HCT116 (cell line): ENCODE data around the gene OAT. TPM values are rescaled to one million over a fixed set of nuclear protein-coding genes. Genes with fewer than 3 reads are reported as not detected.

Experiments
- ATAC-seq: fragments of 200-7000 bp; cut with Tn5 transposase; 2 replicates; pipeline ENCODE4 v1.9.1; 2020; ENCODE audit warnings: mild to moderate bottlenecking, moderate library complexity
- BruUV-seq: library from RNA; stranded (reverse); fragments of 400-500 nt; replicated peaks from 2 replicates; lab custom pipeline; 2021; lab: Mats Ljungman, UMichigan
- CTCF ChIA-PET: fragments of 300-600 bp; sonication (Branson Sonifier 250); formaldehyde crosslinking; loops from one replicate; lab custom pipeline; 2021; ENCODE audit warnings: antibody characterized with exemption; lab: Charles Lee
- POLR2A ChIA-PET: fragments of 300-600, 350-600 bp; sonication (Branson Sonifier 250); formaldehyde crosslinking; loops from one replicate; lab custom pipeline; 2021; ENCODE audit warnings: antibody characterized with exemption; lab: Charles Lee
- RAD21 ChIA-PET, 2 experiments: fragments of 300-600 bp; sonication (Branson Sonifier 250); formaldehyde crosslinking; loops; one replicate each; lab custom pipeline; 2023; ENCODE audit warnings: low total read pairs in 2 of 2; ENCODE audit not compliant: uncharacterized antibody in 2 of 2, unreplicated experiment in 2 of 2, low non-redundant PET in 1 of 2; lab: Charles Lee
- DNase-seq: peaks from one replicate; pipeline ENCODE4 v3.0.0-alpha.2; 2010; ENCODE audit warnings: low read depth, low spot score
- H2AFZ ChIP-seq: fragments of 200-600 bp; shearing (Covaris generic), sonication (generic); 2 replicates; pipeline ENCODE4 v1.6.1; 2017; ENCODE audit warnings: low read depth, mixed run types, mixed read lengths, antibody characterized with exemption, low read length; ENCODE audit not compliant: poor library complexity, severe bottlenecking
- H3K27ac ChIP-seq: 2 replicates; pipeline ENCODE4 v1.5.1; 2012; ENCODE audit warnings: low read depth, low read length
- H3K27me3 ChIP-seq: fragments of 200-600 bp; sonication (generic); 2 replicates; pipeline ENCODE4 v1.6.1; 2016; ENCODE audit warnings: mixed run types, low read length, mixed read lengths; ENCODE audit not compliant: insufficient read depth
- H3K36me3 ChIP-seq, 2 experiments: fragments of 200-500 bp in 1 of 2; fragments of 200-600 bp in 1 of 2; sonication (Bioruptor generic) in 1 of 2; sonication (generic) in 1 of 2; 2 replicates each; pipeline versions ENCODE4 v1.5.1 to v1.6.1; 2014 to 2016; ENCODE audit warnings: low read length in 2 of 2, inconsistent platforms in 1 of 2, mixed read lengths in 1 of 2, mixed run types in 1 of 2; ENCODE audit not compliant: insufficient read depth in 2 of 2, control insufficient read depth in 1 of 2
- H3K4me1 ChIP-seq, 2 experiments: fragments of 200-600 bp in 1 of 2; sonication (generic) in 1 of 2; 2 replicates each; pipeline versions ENCODE4 v1.5.1 to v1.6.1; 2012 to 2017; ENCODE audit warnings: low read length in 2 of 2, inconsistent platforms in 1 of 2, mild to moderate bottlenecking in 1 of 2, mixed read lengths in 1 of 2, mixed run types in 1 of 2, moderate library complexity in 1 of 2; ENCODE audit not compliant: insufficient read depth in 2 of 2, control insufficient read depth in 1 of 2
- H3K4me2 ChIP-seq: fragments of 200-600 bp; sonication (generic); 2 replicates; pipeline ENCODE4 v1.6.1; 2017; ENCODE audit warnings: mixed run types, low read length, mixed read lengths
- H3K4me3 ChIP-seq, 2 experiments: fragments of 200-600 bp in 1 of 2; sonication (generic) in 1 of 2; replicated peaks in 1 of 2; 2 replicates each; pipeline ENCODE4 v1.5.1; 2011 to 2016; ENCODE audit warnings: low read length in 2 of 2, control low read depth in 1 of 2, low read depth in 1 of 2, mild to moderate bottlenecking in 1 of 2, mixed read lengths in 1 of 2, mixed run types in 1 of 2
- H3K79me2 ChIP-seq: fragments of 200-600 bp; sonication (generic); 2 replicates; pipeline ENCODE4 v1.6.1; 2017; ENCODE audit warnings: mild to moderate bottlenecking, mixed run types, low read length, moderate library complexity, mixed read lengths; ENCODE audit not compliant: insufficient read depth
- H3K9ac ChIP-seq: fragments of 200-600 bp; sonication (generic); 2 replicates; pipeline ENCODE4 v1.6.1; 2016; ENCODE audit warnings: low read length, mixed read lengths
- H3K9me2 ChIP-seq: fragments of 200-600 bp; sonication (generic), shearing (Covaris generic); 2 replicates; pipeline ENCODE4 v1.6.1; 2017; ENCODE audit warnings: mixed run types, mild to moderate bottlenecking, moderate library complexity; ENCODE audit not compliant: insufficient read depth
- H3K9me3 ChIP-seq, 2 experiments: fragments of 200-500 bp in 1 of 2; fragments of 200-600 bp in 1 of 2; sonication (Bioruptor generic) in 1 of 2; sonication (generic) in 1 of 2; 2 replicates each; pipeline ENCODE4 v1.6.1; 2014 to 2017; ENCODE audit warnings: low read length in 2 of 2, mixed read lengths in 2 of 2, inconsistent platforms in 1 of 2, low read depth in 1 of 2, mild to moderate bottlenecking in 1 of 2, mixed run types in 1 of 2, moderate library complexity in 1 of 2; ENCODE audit not compliant: control insufficient read depth in 1 of 2, insufficient read depth in 1 of 2
- H4K20me1 ChIP-seq: fragments of 200-600 bp; sonication (generic), shearing (Covaris generic); 2 replicates; pipeline ENCODE4 v1.6.1; 2017; ENCODE audit warnings: mixed run types, mild to moderate bottlenecking, moderate library complexity; ENCODE audit not compliant: insufficient read depth
- CTCF ChIP-seq, 3 experiments: fragments of 200-600 bp in 1 of 3; sonication (generic) in 1 of 3; IDR thresholded peaks in 2 of 3; conservative IDR thresholded peaks in 1 of 3; 2 replicates each; pipeline ENCODE4 v1.5.1; 2012 to 2017; ENCODE audit warnings: low read depth in 2 of 3, low read length in 2 of 3, antibody characterized with exemption in 1 of 3, borderline replicate concordance in 1 of 3, control low read depth in 1 of 3, mild to moderate bottlenecking in 1 of 3, mixed read lengths in 1 of 3, mixed run types in 1 of 3, moderate library complexity in 1 of 3; ENCODE audit not compliant: insufficient read depth in 1 of 3
- EGR1 ChIP-seq: IDR thresholded peaks from 2 replicates; pipeline ENCODE4 v1.6.1; 2012; ENCODE audit warnings: low read depth
- ELF1 ChIP-seq: IDR thresholded peaks from 2 replicates; pipeline ENCODE4 v1.6.1; 2012; ENCODE audit warnings: low read depth, borderline replicate concordance
- EZH2 ChIP-seq: fragments of 200-600 bp; sonication (generic); IDR thresholded peaks from 2 replicates; pipeline ENCODE4 v1.6.1; 2017; ENCODE audit warnings: antibody characterized with exemption, mixed run types
- POLR2AphosphoS5 ChIP-seq: IDR thresholded peaks from 2 replicates; pipeline ENCODE4 v1.6.1; 2011; ENCODE audit warnings: mild to moderate bottlenecking, low read depth, low read length, moderate library complexity
- SP1 ChIP-seq: IDR thresholded peaks from 2 replicates; pipeline ENCODE4 v1.6.1; 2012; ENCODE audit warnings: low read depth
- YY1 ChIP-seq: IDR thresholded peaks from 2 replicates; pipeline ENCODE4 v1.6.1; 2011; ENCODE audit warnings: low read length, low read depth, moderate library complexity, mild to moderate bottlenecking; ENCODE audit not compliant: insufficient replicate concordance; ENCODE audit errors: extremely low read depth
- ZNF274 ChIP-seq: fragments of 200-500 bp; sonication (Bioruptor generic); IDR thresholded peaks from 2 replicates; pipeline ENCODE4 v1.6.1; 2014; ENCODE audit warnings: mild to moderate bottlenecking, low read depth, low read length, inconsistent platforms
- intact Hi-C: fragments of 100-400 bp; cut with micrococcal nuclease; formaldehyde crosslinking; loops from 2 replicates; pipeline ENCODE4 v1.10.0; 2022
- total RNA-seq: library from RNA; stranded (reverse); gene quantifications from one replicate; pipeline ENCODE4 v1.2.1, GENCODE V29; 2021; ENCODE audit not compliant: unreplicated experiment
- TF ChIP-seq, protein P1 (sequence below): IDR thresholded peaks from 2 replicates; pipeline ENCODE4 v1.6.1; 2012; ENCODE audit warnings: low read depth
- TF ChIP-seq, protein P2 (sequence below): IDR thresholded peaks from 2 replicates; pipeline ENCODE4 v1.6.1; 2012
- TF ChIP-seq, protein P3 (sequence below): IDR thresholded peaks from 2 replicates; pipeline ENCODE4 v1.6.1; 2011; ENCODE audit warnings: mild to moderate bottlenecking, low read length, moderate library complexity; ENCODE audit not compliant: insufficient replicate concordance; ENCODE audit errors: extremely low read depth
- TF ChIP-seq, protein P4 (sequence below): IDR thresholded peaks from 2 replicates; pipeline ENCODE4 v1.6.1; 2012

OAT gene
- total RNA-seq, 1 experiment from 2014 or later, result 133 TPM

- POLR2A ChIA-PET, result interaction anchor here (1.7 to 2.3 kb wide), 2 partner anchors 14 to 16 kb away, joined by 4 to 12 read pairs; partner anchors contain the start of gene OAT
These were observed 14.7 kb upstream of the OAT start for GRCh38 chr10:124433461-124433860.

More at GRCh38 chr10:124433461-124433860, 14.7 kb upstream of the OAT start:
- Histone ChIP-seq H3K9me2 (no peaks in the 10 kb centered on the region), H2AFZ (no peak overlapping the region), H3K4me1 (peaks cover 2 to 16% of the 10 kb centered on the region in 2 experiments; a peak in 2 of 4 replicates), H4K20me1 (no peaks in the 10 kb centered on the region), H3K27me3 (no peaks in the 10 kb centered on the region), H3K4me3 (no peak overlapping the region), H3K36me3 (no peaks in the 10 kb centered on the region), H3K4me2 (no peak overlapping the region), H3K9me3 (no peaks in the 10 kb centered on the region), H3K9ac (no peak overlapping the region), H3K27ac (no peak overlapping the region), H3K79me2 (no peaks in the 10 kb centered on the region)
- no peak for DNase-seq
- no peak for ATAC-seq
- no peak for TF ChIP-seq ELF1
- no peak for TF ChIP-seq EZH2
- TF ChIP-seq, protein P1, sequence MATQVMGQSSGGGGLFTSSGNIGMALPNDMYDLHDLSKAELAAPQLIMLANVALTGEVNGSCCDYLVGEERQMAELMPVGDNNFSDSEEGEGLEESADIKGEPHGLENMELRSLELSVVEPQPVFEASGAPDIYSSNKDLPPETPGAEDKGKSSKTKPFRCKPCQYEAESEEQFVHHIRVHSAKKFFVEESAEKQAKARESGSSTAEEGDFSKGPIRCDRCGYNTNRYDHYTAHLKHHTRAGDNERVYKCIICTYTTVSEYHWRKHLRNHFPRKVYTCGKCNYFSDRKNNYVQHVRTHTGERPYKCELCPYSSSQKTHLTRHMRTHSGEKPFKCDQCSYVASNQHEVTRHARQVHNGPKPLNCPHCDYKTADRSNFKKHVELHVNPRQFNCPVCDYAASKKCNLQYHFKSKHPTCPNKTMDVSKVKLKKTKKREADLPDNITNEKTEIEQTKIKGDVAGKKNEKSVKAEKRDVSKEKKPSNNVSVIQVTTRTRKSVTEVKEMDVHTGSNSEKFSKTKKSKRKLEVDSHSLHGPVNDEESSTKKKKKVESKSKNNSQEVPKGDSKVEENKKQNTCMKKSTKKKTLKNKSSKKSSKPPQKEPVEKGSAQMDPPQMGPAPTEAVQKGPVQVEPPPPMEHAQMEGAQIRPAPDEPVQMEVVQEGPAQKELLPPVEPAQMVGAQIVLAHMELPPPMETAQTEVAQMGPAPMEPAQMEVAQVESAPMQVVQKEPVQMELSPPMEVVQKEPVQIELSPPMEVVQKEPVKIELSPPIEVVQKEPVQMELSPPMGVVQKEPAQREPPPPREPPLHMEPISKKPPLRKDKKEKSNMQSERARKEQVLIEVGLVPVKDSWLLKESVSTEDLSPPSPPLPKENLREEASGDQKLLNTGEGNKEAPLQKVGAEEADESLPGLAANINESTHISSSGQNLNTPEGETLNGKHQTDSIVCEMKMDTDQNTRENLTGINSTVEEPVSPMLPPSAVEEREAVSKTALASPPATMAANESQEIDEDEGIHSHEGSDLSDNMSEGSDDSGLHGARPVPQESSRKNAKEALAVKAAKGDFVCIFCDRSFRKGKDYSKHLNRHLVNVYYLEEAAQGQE, result no peak
- TF ChIP-seq ZNF274, result no peak
- no peak for TF ChIP-seq YY1
- no peak for TF ChIP-seq CTCF (IDR thresholded peaks at IDR 0.05 in 2 of 3, conservative IDR thresholded peaks at IDR 0.05 in 1 of 3; ENCODE audit: borderline replicate concordance in 1 of 3, insufficient read depth in 1 of 3, low read depth in 2 of 3, low read length in 2 of 3)
- TF ChIP-seq, protein P2, sequence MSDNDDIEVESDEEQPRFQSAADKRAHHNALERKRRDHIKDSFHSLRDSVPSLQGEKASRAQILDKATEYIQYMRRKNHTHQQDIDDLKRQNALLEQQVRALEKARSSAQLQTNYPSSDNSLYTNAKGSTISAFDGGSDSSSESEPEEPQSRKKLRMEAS, result no peak
- TF ChIP-seq, protein P3, sequence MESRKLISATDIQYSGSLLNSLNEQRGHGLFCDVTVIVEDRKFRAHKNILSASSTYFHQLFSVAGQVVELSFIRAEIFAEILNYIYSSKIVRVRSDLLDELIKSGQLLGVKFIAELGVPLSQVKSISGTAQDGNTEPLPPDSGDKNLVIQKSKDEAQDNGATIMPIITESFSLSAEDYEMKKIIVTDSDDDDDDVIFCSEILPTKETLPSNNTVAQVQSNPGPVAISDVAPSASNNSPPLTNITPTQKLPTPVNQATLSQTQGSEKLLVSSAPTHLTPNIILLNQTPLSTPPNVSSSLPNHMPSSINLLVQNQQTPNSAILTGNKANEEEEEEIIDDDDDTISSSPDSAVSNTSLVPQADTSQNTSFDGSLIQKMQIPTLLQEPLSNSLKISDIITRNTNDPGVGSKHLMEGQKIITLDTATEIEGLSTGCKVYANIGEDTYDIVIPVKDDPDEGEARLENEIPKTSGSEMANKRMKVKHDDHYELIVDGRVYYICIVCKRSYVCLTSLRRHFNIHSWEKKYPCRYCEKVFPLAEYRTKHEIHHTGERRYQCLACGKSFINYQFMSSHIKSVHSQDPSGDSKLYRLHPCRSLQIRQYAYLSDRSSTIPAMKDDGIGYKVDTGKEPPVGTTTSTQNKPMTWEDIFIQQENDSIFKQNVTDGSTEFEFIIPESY, result no peak
- no peak for TF ChIP-seq POLR2AphosphoS5
- no peak for TF ChIP-seq EGR1
- TF ChIP-seq, protein P4, sequence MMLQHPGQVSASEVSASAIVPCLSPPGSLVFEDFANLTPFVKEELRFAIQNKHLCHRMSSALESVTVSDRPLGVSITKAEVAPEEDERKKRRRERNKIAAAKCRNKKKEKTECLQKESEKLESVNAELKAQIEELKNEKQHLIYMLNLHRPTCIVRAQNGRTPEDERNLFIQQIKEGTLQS, result no peak
- no peak for TF ChIP-seq SP1
- ChIA-PET CTCF (interaction anchor here (0.7 to 1.4 kb wide), 3 partner anchors 12 to 435 kb away, joined by 3 to 5 read pairs (median 4); no protein-coding TSS in a partner anchor), RAD21 (interaction anchor here in 1 of 2 experiments (0.7 kb wide), 1 partner anchor 439 kb away, joined by 5 read pairs; no protein-coding TSS in a partner anchor)
- no TSS peak for BruUV-seq
- intact Hi-C loops, result no loop called here
